GM18502 (cell line): ENCODE measurements around the gene HOXC13.

Source experiments
- ATAC-seq: cut with Tn5 transposase; IDR thresholded peaks from one replicate; pipeline ENCODE4 v1.9.1; 2021; ENCODE audit warnings: mild to moderate bottlenecking; ENCODE audit not compliant: unreplicated experiment, poor library complexity

Gene HOXC13

GRCh38 chr12:53937596-53938325 lies 870 bp upstream of the HOXC13 start:
- ATAC-seq: no peak

- no peak for ATAC-seq
Observed at GRCh38 chr12:53939141-53940108, 794 bp downstream of the HOXC13 start.

- ATAC-seq: no peak
Observed at GRCh38 chr12:53940443-53941014, 1.9 kb downstream of the HOXC13 start.

- ATAC-seq: no peak
Observed at GRCh38 chr12:53941187-53941586, 2.6 kb downstream of the HOXC13 start.

- no peak for ATAC-seq
Observed at GRCh38 chr12:53941750-53942149, 3.1 kb downstream of the HOXC13 start.

- ATAC-seq: no peak
Observed at GRCh38 chr12:53942467-53942997, 3.9 kb downstream of the HOXC13 start.

DNA sequence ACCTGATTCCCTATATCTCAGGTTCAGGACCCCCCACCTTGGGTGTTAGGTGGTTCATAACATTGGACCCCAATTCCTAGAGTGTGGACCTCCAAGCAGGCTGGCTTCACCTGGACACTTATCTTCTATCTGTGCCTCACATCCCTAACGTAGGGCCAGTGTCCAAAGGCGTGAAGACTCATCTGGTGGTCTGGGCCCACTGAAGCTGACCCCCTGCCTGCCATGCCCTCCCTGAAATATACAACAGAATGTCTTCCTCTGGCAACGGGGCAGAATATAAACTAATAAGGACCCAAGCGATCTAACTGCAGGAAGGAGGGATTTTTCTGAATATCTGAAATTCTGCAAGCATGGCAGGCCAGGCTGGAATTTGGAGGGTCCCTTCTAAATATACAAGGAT lies 5.6 kb downstream of the HOXC13 start:
- no peak for ATAC-seq

DNA sequence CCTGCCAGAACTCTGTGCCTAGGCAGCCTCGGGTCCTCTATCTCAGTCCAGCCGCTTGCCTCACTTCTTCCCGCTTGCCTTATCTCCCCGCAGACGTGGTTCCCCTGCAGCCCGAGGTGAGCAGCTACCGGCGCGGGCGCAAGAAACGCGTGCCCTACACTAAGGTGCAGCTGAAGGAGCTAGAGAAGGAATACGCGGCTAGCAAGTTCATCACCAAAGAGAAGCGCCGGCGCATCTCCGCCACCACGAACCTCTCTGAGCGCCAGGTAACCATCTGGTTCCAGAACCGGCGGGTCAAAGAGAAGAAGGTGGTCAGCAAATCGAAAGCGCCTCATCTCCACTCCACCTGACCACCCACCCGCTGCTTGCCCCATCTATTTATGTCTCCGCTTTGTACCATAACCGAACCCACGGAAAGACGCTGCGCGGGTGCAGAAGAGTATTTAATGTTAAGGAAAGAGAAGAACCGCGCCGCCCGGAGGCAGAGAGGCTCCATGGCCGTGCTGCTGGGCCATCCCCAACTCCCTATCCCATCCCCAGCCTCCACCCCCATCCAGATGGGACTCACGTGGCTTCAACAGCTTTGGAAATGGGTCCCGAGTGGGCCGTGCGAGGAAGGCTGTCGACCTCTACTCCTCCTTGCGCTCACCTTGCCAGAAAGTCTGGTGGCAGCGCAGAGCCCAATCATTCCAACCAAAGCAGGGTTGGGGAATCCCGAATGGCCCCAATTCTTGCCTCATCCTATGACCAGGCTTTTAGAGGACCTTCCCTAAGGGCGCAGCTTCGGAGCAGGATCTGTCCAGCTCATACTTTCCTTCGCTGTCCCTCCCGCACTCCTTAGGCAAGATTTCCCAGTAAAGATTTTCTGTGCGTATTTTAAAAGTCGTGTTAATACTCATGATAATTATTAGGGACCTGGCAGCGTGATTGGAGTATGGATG lies 6.5 kb downstream of the HOXC13 start:
- no peak for ATAC-seq

DNA sequence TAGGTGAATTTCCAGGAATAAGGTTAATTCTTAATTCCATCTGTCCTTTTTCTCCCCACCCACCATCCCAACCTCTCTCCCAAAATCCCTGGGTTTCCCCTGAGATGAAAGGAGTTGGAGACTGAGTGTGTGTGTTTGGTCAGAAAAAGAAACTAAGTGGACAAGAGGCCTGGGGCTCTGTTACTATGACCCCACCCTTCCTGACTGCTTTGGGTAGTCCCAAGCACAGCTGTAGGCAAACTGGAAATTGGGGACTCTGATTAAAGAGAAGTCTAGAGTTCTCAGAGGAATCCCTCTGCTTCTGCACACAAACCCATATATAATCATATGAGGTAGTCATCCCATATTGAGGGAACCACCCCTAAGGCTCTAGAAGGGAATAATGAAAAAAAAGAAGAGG lies 9.1 kb downstream of the HOXC13 start:
- ATAC-seq: no peak

DNA sequence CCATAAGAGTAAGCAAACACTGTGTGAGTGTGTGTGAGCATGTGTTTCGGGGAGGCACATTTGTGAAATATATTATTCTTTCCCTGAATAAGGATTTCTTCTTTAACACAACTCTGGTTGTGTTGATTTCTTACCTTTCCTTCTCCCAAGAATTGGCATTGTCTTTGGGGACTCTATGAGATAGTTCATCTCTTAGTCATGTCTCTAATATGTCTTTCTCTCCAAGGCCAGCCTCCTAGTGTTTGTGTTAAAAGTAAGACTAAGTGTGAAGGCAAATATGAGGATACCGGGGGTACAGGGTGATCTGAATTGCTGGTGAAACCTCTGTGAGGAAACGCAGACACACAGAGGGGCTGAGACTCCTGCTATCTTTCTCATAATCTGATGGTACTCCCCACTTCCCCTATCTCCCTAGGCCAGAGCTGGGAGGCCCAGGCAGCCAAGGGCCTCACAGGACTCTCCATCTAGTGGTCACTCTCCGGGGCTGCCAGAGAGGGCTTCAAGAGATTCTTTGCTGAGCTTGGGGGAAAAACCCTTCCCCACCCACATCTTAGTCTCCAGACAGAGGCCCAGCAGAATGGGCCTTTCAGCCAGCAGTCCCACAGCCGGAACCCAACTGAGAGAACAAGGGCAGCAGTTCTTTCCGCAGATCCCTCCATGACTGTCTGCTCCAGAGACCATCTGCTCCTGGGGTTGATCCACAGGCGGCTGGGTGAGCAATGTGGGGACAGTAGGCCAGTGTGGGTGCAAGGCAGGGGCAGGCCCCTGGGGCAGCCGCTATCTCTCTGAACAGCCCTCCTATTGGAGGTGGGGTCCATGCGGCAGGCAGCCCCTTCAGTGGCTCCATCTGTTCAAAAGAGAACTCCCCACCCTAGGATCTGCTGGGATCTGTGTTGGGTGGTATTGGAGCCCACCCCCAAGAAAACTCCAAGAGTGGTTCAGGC lies 10.3 kb downstream of the HOXC13 start:
- ATAC-seq: no peak

DNA sequence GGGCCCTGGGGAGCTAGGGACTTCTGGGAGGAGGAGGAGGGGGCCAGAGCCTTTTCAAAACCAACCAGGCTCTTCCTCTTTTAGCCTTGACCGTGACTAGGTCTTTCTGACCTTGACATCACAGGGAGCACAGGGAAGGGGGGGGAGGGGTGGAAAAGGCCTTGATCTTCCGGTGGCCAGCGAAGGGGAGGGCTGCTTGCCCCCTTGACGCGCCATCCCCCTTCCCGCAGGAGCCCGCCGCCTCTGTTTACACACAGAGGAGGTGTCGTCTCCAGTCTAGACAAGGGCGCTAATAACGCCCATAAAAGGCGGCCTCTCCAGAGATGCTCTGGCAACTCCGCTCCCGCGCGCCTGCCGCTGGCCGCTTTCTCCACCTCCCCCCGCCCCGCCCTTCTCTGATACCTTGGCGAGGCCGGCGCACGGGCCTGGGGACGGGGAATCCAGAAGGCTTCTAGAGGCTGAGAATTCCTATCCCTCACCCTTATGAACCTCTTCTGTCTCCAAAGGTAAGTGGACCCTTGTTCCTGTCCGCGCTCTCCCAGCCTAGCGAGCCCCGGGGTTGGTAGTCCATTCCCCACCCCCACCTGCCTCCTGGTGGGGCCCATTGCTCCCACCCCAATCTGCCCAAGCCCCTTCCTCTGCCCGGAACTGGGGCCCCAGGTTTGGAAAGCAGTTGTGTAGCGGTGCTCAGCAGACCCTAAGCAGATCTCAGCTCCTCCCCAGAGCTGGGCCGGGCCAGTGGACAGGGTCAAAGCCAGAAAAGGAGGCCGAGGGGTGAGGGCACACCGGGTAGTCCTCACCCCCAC lies 11.2 kb downstream of the HOXC13 start:
- ATAC-seq: no peak

- no peak for ATAC-seq
Observed at GRCh38 chr12:53950437-53950773, 11.8 kb downstream of the HOXC13 start.

GRCh38 chr12:53950789-53951576 lies 12.4 kb downstream of the HOXC13 start:
- no peak for ATAC-seq

DNA sequence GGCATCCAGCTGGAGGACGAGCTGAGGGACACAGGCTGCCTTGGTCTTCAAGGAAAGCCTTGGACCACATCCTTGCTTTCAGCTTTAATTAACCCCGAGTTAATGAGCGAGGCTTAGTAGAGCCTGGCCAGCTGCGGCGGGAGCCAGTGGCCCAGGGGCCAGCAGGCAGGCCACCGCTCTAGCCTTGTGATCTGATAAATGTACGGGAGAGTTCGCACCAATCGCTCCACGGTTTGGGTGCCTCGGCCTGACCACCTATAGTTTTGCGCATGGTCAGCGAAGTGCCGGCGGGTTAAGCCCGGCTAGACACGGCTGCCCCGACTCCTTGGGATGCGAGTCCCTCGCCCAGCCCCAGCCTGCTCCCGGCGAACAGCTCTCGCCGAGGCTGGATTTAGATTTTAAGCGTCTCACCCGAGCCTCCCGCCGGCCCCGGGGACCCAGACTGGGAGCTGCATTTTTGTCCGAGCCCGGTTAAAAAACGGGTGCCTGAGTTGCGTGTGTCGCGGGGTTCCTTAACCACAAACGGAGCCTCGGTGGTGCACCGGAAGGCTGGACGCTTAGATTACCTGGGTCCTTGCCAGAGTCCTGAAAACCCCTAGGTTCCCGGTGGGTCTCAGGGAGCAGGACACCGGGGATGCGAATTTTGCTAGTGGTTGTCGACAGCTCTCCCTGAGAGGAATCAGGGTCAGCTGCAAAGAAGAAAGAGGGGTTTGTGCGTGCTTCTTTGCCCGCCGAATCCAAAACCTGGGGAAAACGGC lies 13.1 kb downstream of the HOXC13 start:
- no peak for ATAC-seq

DNA sequence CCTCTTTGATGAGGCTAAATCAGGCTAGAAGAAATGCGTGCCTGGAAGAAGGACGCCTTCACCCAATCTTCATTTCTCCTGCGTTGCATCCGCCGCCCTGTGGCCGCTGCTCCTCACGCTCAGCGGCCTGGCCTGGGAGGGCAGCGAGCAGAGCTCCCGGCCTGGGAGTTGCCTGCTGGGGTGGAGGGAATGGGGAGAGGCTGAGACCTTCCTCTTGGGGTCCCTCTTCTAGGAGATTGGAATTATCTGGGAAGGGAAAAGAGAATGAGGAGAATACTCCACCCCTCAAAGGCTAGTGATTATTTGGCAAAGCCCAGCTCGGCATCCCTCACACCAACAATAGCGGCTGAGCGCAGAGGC lies 13.7 kb downstream of the HOXC13 start:
- ATAC-seq: no peak

DNA sequence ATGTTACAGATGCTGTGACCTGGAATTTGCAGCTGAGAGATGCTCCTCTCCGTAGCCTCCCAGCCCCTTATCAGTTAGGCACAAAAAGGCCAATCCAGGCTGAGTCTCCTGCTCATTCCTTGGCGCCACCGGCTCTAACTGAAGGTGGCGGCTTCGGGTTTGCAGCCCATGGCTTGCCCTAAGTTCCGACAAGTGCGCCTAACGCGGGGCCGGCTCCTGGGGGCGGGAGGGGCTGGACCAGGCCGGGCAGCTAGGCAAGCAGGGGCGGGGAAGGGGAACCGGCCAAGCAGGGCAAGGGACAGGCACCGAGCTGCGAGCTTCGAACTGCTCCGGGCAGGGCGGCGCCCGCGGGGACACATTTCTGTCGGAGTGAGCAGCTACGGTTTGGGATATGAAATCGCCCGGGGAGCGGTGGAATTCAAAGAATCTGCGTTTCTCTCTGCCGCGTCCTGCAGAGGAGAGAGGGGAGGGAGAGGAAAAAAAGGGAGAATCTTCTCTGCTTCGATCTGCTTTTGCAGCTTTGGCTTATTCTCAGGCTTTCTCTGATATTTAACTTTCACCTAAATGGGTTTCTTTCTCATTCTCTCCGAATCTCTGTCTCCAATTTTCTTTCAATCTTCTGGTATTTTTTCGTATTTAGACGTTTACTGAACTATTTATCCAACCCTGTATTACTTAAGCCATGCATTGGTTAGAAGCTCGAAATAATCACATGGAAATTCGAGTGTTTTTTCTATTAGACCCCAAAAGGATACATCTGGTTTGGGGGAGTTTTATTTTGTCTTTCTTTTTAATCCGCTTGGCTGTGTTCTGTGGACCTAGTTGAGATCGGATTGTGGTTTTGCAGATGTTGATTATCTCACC lies 14.5 kb downstream of the HOXC13 start:
- ATAC-seq: no peak
